Fibroblast of lung (primary cell): Measurements from ENCODE around the gene ZNF827. TPM values are rescaled to one million over a fixed set of nuclear protein-coding genes. Genes with fewer than 3 reads are reported as not detected.

ENCODE experiments used
- DNase-seq, 2 donors: peaks; one replicate each; pipeline versions ENCODE4 v3.0.0 to v3.0.0-alpha.2; 2010; ENCODE audit warnings: low read depth in 2 of 2
- H2AFZ ChIP-seq: 2 replicates; pipeline ENCODE4 v1.5.1; 2012; ENCODE audit warnings: low read length, control low read depth, inconsistent platforms
- H3K27ac ChIP-seq: 2 replicates; pipeline ENCODE4 v1.5.1; 2011; ENCODE audit warnings: low read length, control low read depth; ENCODE audit not compliant: insufficient read depth
- H3K27me3 ChIP-seq: 2 replicates; pipeline ENCODE4 v1.5.1; 2011; ENCODE audit warnings: mild to moderate bottlenecking, low read length; ENCODE audit not compliant: control insufficient read depth, insufficient read depth
- H3K36me3 ChIP-seq: 2 replicates; pipeline ENCODE4 v1.5.1; 2011; ENCODE audit warnings: low read length; ENCODE audit not compliant: control insufficient read depth, insufficient read depth
- H3K4me1 ChIP-seq: 2 replicates; pipeline ENCODE4 v1.5.1; 2011; ENCODE audit warnings: low read length; ENCODE audit not compliant: control insufficient read depth, insufficient read depth; ENCODE audit errors: extremely low read depth
- H3K4me2 ChIP-seq: 2 replicates; pipeline ENCODE4 v1.5.1; 2011; ENCODE audit warnings: low read length, control low read depth; ENCODE audit not compliant: insufficient read depth; ENCODE audit errors: extremely low read depth
- H3K4me3 ChIP-seq, 4 experiments: fragments of 200-600 bp in 1 of 4; sonication (generic) in 1 of 4; replicated peaks in 1 of 4; 2 replicates each; pipeline ENCODE4 v1.5.1; 2011 to 2016; ENCODE audit warnings: low read length in 4 of 4, low read depth in 3 of 4, mild to moderate bottlenecking in 3 of 4, control low read depth in 2 of 4, inconsistent platforms in 1 of 4, mixed read lengths in 1 of 4; ENCODE audit not compliant: insufficient read depth in 1 of 4; ENCODE audit errors: control extremely low read depth in 1 of 4
- H3K79me2 ChIP-seq: 2 replicates; pipeline ENCODE4 v1.5.1; 2012; ENCODE audit warnings: mild to moderate bottlenecking, low read length, inconsistent platforms; ENCODE audit not compliant: control insufficient read depth, insufficient read depth
- H3K9ac ChIP-seq: 2 replicates; pipeline ENCODE4 v1.5.1; 2011; ENCODE audit warnings: mild to moderate bottlenecking, low read length, control low read depth; ENCODE audit not compliant: insufficient read depth
- H3K9me3 ChIP-seq: 2 replicates; pipeline ENCODE4 v1.5.1; 2012; ENCODE audit warnings: low read depth, low read length; ENCODE audit not compliant: control insufficient read depth, insufficient read depth
- H4K20me1 ChIP-seq: 2 replicates; pipeline ENCODE4 v1.5.1; 2011; ENCODE audit warnings: low read length; ENCODE audit not compliant: control insufficient read depth, insufficient read depth; ENCODE audit errors: extremely low read depth
- CTCF ChIP-seq, 2 donors: IDR thresholded peaks in 1 of 2; conservative IDR thresholded peaks in 1 of 2; 1 replicate in 1 of 2; 2 replicates in 1 of 2; pipeline ENCODE4 v1.5.1; 2011 to 2012; ENCODE audit warnings: low read length in 2 of 2, control low read depth in 1 of 2, inconsistent platforms in 1 of 2, low read depth in 1 of 2, mild to moderate bottlenecking in 1 of 2
- EZH2 ChIP-seq: IDR thresholded peaks from 2 replicates; pipeline ENCODE4 v1.5.1; 2012; ENCODE audit warnings: low read length, control low read depth, mild to moderate bottlenecking; ENCODE audit errors: missing control alignments
- polyA plus RNA-seq, 2 donors: library from polyadenylated mRNA; depleted of rRNA in 1 of 2; stranded (reverse) in 1 of 2; unstranded in 1 of 2; fragments of >200 nt; gene quantifications; 2 replicates each; pipeline ENCODE4 v1.2.1, GENCODE V29; 2011 to 2012; ENCODE audit warnings: missing spikeins in 1 of 2
- total RNA-seq: library from RNA; depleted of rRNA; stranded (reverse); fragments of >200 nt; gene quantifications from 2 replicates; pipeline ENCODE4 v1.2.1, GENCODE V29; 2014

The ZNF827 gene
- total and polyA plus RNA-seq, 2 donors (not counting 1 experiment from before 2014, with no cell fraction given), result 5.8 to 7.1 TPM

GRCh38 chr4:145933134-145933533, 5.5 kb downstream of the ZNF827 start:
- Histone ChIP-seq H3K36me3 (peaks cover 3% of the 10 kb centered on the region), H3K79me2 (peaks cover 15% of the 10 kb centered on the region), H2AFZ (no peak overlapping the region), H3K4me1 (no peaks in the 10 kb centered on the region), H3K27me3 (no peaks in the 10 kb centered on the region), H3K4me3 (no peak overlapping the region), H3K9me3 (no peaks in the 10 kb centered on the region), H3K9ac (no peak overlapping the region), H3K27ac (no peak overlapping the region), H4K20me1 (no peaks in the 10 kb centered on the region), H3K4me2 (no peak overlapping the region)
- no peak for TF ChIP-seq CTCF (conservative IDR thresholded peaks at IDR 0.05 in 1 of 2, IDR thresholded peaks at IDR 0.05 in 1 of 2; ENCODE audit: low read depth in 1 of 2, low read length in 2 of 2)
- no peak for TF ChIP-seq EZH2
- peak in 1 of 2 donors; percentile 61 for DNase-seq

DNA sequence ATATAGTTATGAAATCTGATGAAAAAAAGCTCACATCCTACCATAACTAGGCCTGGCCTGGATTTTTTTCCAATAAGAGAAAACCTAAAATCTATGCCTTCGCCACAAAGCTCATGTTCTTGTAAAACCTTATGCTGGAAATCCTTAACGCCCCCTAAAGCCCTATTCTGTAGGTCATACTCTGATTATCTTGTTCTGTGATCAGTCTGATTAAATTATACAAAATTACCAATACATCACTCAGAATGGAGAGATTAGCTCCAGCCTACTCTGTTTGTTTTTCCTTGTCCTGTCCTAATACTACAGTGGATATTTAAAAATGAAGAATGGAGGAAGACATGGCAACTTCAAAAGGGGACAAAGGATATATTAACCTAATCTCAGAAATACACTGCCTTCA, 7.2 kb downstream of the ZNF827 start:
- Histone ChIP-seq H3K4me1 (no peaks in the 10 kb centered on the region), H3K79me2 (peaks cover 14% of the 10 kb centered on the region), H3K36me3 (peaks cover 3% of the 10 kb centered on the region), H3K9ac (no peak overlapping the region), H2AFZ (no peak overlapping the region), H3K27me3 (no peaks in the 10 kb centered on the region), H3K27ac (no peak overlapping the region), H4K20me1 (no peaks in the 10 kb centered on the region), H3K4me2 (no peak overlapping the region), H3K9me3 (no peaks in the 10 kb centered on the region), H3K4me3 (no peak overlapping the region)
- no peak for TF ChIP-seq CTCF (conservative IDR thresholded peaks at IDR 0.05 in 1 of 2, IDR thresholded peaks at IDR 0.05 in 1 of 2; ENCODE audit: low read depth in 1 of 2, low read length in 2 of 2)
- TF ChIP-seq EZH2, result no peak
- DNase-seq, result no peak

DNA sequence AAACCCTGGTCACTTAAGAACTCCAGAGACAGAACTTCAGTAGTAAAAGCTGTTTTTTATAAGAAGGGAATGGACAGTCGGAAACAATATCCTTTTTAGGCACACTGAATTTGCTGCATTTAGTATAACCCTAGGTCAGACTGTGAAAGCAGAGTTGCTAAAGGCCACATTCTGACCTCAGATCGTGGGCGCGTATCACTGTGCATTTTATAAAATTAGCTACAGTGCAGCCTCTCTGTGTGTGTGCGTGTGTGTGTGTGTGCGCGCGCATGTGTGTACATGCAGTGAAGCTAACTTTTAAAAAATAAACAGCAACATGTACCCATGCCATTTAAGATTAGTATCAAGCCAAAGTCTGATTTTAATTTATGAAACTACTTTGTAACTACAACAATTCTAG, 8.0 kb downstream of the ZNF827 start:
- H3K27ac ChIP-seq, result no peak overlapping the region
- H3K4me1 ChIP-seq, result no peaks in the 10 kb centered on the region
- peak in 1 of 2 donors; percentile 18 for DNase-seq
- no peaks in the 10 kb centered on the region for H4K20me1 ChIP-seq
- H2AFZ ChIP-seq, result no peak overlapping the region
- H3K4me3 ChIP-seq, result no peak overlapping the region
- TF ChIP-seq CTCF (conservative IDR thresholded peaks at IDR 0.05 in 1 of 2, IDR thresholded peaks at IDR 0.05 in 1 of 2; ENCODE audit: low read depth in 1 of 2, low read length in 2 of 2), result no peak
- TF ChIP-seq EZH2, result no peak
- H3K9ac ChIP-seq, result no peak overlapping the region
- no peaks in the 10 kb centered on the region for H3K27me3 ChIP-seq
- H3K4me2 ChIP-seq, result no peak overlapping the region
- peaks cover 11% of the 10 kb centered on the region for H3K79me2 ChIP-seq
- H3K36me3 ChIP-seq, result peaks cover 3% of the 10 kb centered on the region
- no peaks in the 10 kb centered on the region for H3K9me3 ChIP-seq
